HFFc6 (cell line): Measurements from ENCODE around the gene CDH8. TPM values are rescaled to one million over a fixed set of nuclear protein-coding genes. Genes with fewer than 3 reads are reported as not detected.
"Not testable (repeated sequence)": the region's sequence is repeated elsewhere in the genome, so short reads cannot be mapped to it uniquely, and the experiment has no call there.

Experiments used
- DNase-seq: peaks from one replicate; pipeline ENCODE4 v3.0.0-alpha.2; 2018
- H3K27ac Mint-ChIP-seq: 2 replicates; pipeline ENCODE4 v1.8.0; 2020; ENCODE audit warnings: mild to moderate bottlenecking, mixed read lengths
- H3K27me3 Mint-ChIP-seq: 2 replicates; pipeline ENCODE4 v1.8.0; 2021; ENCODE audit warnings: mild to moderate bottlenecking, moderate library complexity, mixed read lengths; ENCODE audit not compliant: insufficient read depth
- H3K36me3 Mint-ChIP-seq: 2 replicates; pipeline ENCODE4 v1.8.0; 2021; ENCODE audit warnings: low read depth, mixed read lengths
- H3K4me1 Mint-ChIP-seq: 2 replicates; pipeline ENCODE4 v1.8.0; 2020; ENCODE audit warnings: low read depth, mixed read lengths
- H3K4me3 Mint-ChIP-seq: 2 replicates; pipeline ENCODE4 v1.8.0; 2020; ENCODE audit warnings: mild to moderate bottlenecking, moderate library complexity, mixed read lengths
- H3K9me3 Mint-ChIP-seq: 2 replicates; pipeline ENCODE4 v1.8.0; 2020; ENCODE audit warnings: mild to moderate bottlenecking, mixed read lengths
- CTCF ChIP-seq: fragments of 200-600 bp; sonication (generic); IDR thresholded peaks from 2 replicates; pipeline ENCODE4 v1.5.0; 2021; ENCODE audit warnings: antibody characterized with exemption, mild to moderate bottlenecking
- total RNA-seq, 6 experiments: library from RNA; stranded (reverse); fragmentation: NEBNext Ultra II Directional; extraction: Animal tissue kit (Norgen Biotek cat#: 25700); gene quantifications; 2 replicates in 1 of 6; 3 replicates in 5 of 6; pipeline ENCODE4 v1.2.3, GENCODE V29; 2021

Gene CDH8
- total RNA-seq, 6 experiments from 2014 or later, result not detected

GRCh38 chr16:61921373-61921772, 114.9 kb downstream of the CDH8 start:
- no peaks in the 10 kb centered on the region for H3K36me3 Mint-ChIP-seq
- no peaks in the 10 kb centered on the region for H3K27me3 Mint-ChIP-seq

GRCh38 chr16:61917865-61918826, 118.1 kb downstream of the CDH8 start:
- peaks cover 14% of the 10 kb centered on the region; the same call in 1 of the 2 replicates for H3K9me3 Mint-ChIP-seq
- not testable (repeated sequence) for H3K27me3 Mint-ChIP-seq, DNase-seq, H3K27ac Mint-ChIP-seq, H3K4me1 Mint-ChIP-seq, H3K4me3 Mint-ChIP-seq, H3K36me3 Mint-ChIP-seq

More at GRCh38 chr16:61921373-61921772, 114.9 kb downstream of the CDH8 start:
- Mint-ChIP-seq H3K4me1 (no peaks in the 10 kb centered on the region), H3K9me3 (peaks cover 14% of the 10 kb centered on the region; the same call in 1 of the 2 replicates), H3K4me3 (no peak overlapping the region), H3K27ac (no peak overlapping the region)
- DNase-seq, result no peak
- TF ChIP-seq CTCF, result no peak

- Mint-ChIP-seq H3K27ac (no peak overlapping the region), H3K9me3 (peaks cover 30% of the 10 kb centered on the region), H3K27me3 (no peaks in the 10 kb centered on the region), H3K4me1 (no peaks in the 10 kb centered on the region), H3K4me3 (no peak overlapping the region), H3K36me3 (no peaks in the 10 kb centered on the region)
- no peak for DNase-seq
- no peak for TF ChIP-seq CTCF
Observed at GRCh38 chr16:61915569-61915968, 120.7 kb downstream of the CDH8 start.

- no peak overlapping the region for H3K27ac Mint-ChIP-seq
- H3K4me3 Mint-ChIP-seq, result no peak overlapping the region
- H3K36me3 Mint-ChIP-seq, result no peaks in the 10 kb centered on the region; the same call in 1 of the 2 replicates
- H3K27me3 Mint-ChIP-seq, result no peaks in the 10 kb centered on the region
- peaks cover 30% of the 10 kb centered on the region for H3K9me3 Mint-ChIP-seq
- TF ChIP-seq CTCF, result no peak
- no peak for DNase-seq
- no peaks in the 10 kb centered on the region for H3K4me1 Mint-ChIP-seq
Observed at GRCh38 chr16:61909074-61909473, 127.2 kb downstream of the CDH8 start.

- peaks cover 36% of the 10 kb centered on the region for H3K9me3 Mint-ChIP-seq
- DNase-seq, result no peak
- H3K4me1 Mint-ChIP-seq, result no peaks in the 10 kb centered on the region
- H3K27me3 Mint-ChIP-seq, result no peaks in the 10 kb centered on the region
- TF ChIP-seq CTCF, result no peak
- no peak overlapping the region for H3K4me3 Mint-ChIP-seq
- H3K36me3 Mint-ChIP-seq, result no peaks in the 10 kb centered on the region; the same call in 1 of the 2 replicates
- H3K27ac Mint-ChIP-seq, result no peak overlapping the region
Observed at GRCh38 chr16:61908426-61908825, 127.8 kb downstream of the CDH8 start.

- Mint-ChIP-seq H3K4me1 (no peaks in the 10 kb centered on the region), H3K9me3 (peaks cover 47% of the 10 kb centered on the region), H3K27ac (no peak overlapping the region), H3K4me3 (no peak overlapping the region), H3K36me3 (no peaks in the 10 kb centered on the region), H3K27me3 (no peaks in the 10 kb centered on the region)
- DNase-seq, result no peak
- TF ChIP-seq CTCF, result no peak
Observed at GRCh38 chr16:61901689-61902088, 134.5 kb downstream of the CDH8 start.
